IPS DF 4.7 (cell line): ENCODE data around the gene FNBP1.

Experiments used
- DNase-seq: peaks from one replicate; pipeline ENCODE4 v3.0.0-alpha.2; 2013; ENCODE audit warnings: low spot score; ENCODE audit errors: extremely low read depth

Gene FNBP1

GRCh38 chr9:130045725-130046450 is 2.9 kb upstream of the FNBP1 start:
- DNase-seq, result no peak

GRCh38 chr9:130043654-130044623 is 950 bp upstream of the FNBP1 start:
- no peak for DNase-seq

DNA sequence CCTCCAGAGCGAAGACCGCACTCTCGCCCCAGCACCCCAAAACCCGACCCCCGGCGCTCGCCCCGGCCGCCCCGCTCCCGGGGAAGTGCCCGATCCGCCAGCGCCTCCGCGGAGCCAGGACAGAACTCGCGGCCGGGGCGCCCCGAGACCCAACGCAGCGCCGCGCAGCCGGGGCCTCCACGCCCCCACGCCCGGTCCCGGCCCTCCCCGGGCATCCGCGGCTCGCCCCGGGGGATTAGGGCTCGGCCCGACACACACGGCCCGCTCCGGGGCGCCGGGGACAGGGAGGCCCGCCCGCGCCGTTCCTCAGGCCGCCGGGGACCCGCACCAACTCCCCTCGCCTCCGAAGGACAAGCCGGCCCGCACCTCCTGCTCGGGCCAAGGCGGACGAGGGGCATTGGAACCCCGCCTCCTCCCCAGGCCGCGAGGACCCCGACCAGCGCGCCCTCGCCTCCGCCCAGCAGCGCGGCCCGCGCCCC is 544 bp downstream of the FNBP1 start:
- DNase-seq, result no peak

DNA sequence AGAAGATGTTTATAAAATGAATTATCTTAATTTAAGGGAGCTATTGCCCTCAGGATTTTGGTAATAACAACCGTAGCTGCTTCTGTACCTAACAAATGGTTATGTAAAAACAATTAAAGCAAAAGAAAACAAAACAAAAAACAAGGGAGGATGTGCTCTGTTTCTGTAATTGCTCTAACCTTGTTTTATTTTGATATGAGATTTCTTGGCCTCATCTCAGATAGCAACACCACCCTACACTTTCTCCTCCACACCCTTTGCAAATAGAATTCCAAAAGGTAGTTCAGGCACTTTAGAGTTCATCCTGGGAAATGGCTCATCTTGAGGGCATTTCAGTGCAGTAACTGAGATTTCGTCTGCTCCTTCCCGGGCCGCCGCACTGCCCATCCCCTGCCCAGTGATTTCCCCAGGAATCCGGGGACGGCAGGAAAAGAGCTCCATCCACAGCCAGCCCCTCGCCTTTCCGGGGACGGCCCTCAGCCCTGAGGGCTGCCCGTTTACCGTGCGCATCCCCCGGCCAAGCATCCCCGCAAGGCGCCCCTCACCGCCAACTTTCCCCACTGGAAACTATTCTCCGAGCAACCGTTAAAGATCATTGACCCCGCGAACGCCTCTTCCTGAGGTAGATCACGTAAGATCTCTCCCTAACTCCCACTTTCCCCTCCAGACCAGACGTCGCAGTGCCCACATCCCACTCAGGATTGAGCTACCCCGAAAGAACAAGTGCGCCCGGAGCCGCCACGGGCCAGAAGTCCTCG is 1.2 kb downstream of the FNBP1 start:
- no peak for DNase-seq

- no peak for DNase-seq
Measured at GRCh38 chr9:130040984-130041647, 1.9 kb downstream of the FNBP1 start.

GRCh38 chr9:130039528-130040147 is 3.4 kb downstream of the FNBP1 start:
- no peak for DNase-seq

- DNase-seq, result no peak
Measured at GRCh38 chr9:130036099-130036498, 6.9 kb downstream of the FNBP1 start.

DNA sequence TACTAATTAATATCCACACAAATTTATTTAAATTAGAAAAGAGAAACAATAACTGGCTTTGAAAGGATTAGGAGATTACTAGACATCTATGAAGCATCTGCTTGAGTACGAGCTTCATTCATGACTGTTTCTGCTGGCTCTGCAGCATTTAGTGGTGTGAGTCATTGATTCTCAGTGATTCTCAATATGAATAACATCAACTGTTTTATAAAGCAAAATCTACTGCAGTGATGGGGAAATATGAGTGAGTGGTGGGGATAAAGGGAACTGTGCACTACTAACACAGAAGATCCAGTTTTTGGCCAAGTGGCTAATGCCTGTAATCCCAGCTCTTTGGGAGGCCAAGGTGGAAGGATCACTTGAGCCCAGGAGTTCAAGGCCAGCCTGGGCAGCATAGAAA is 8.4 kb downstream of the FNBP1 start:
- DNase-seq, result no peak

DNA sequence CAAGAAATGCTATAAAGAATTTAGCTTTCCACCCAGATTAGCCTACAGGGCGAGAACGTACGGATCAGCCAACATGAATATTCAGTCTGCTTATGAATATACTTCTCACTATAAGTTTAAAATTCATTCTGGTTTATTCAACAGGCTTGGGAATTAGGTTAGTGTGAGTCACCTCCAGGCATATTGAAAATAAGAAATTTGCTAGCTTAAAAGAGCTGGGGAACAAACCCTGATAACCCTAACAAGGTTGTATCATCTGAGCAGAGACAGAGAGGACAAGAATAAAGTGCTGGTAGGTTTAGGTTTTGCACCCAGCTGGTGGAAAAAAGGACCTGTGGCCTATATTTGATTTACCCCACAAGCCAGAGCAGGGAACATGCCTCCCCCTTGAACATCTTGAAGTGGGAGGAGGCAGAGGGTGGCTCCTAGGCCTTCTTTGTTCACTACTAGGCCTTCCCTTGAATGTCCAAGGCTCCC is 12.3 kb downstream of the FNBP1 start:
- no peak for DNase-seq

DNA sequence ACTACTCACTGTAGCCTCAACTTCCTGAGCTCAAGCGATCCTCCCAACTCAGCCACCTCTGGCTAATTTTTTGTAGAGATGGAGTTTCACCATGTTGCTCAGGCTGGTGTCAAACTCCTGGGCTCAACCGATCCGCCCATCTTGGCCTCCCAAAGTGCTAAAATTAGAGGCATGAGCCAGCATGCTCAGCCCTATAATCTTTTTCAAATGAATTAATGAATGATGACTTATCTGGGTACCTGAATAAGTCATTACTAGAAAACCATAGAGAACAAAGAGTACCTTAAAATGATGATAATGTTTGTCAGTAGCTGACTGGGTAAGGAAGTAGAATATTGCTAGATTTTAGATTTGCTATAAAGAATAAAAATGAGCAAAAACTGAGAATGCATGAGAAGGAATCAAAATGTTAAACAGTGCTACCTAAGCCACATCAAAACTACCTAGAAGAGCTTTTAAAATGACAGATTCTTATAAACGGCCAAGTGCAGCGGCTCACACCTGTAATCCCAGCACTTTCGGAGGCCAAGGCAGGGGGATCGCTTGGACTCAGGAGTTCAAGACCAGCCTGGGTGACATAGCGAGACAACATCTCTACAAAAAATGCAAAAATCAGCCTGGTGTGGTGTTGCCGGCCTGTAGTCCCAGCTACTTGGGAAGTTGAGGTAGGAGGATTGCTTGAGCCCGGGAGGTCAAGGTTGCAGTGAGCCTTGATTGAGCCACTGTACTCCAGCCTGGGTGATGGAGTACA is 13.6 kb downstream of the FNBP1 start:
- no peak for DNase-seq

- DNase-seq, result no peak
Measured at GRCh38 chr9:130028493-130029222, 14.3 kb downstream of the FNBP1 start.

GRCh38 chr9:130027533-130028365 is 15.2 kb downstream of the FNBP1 start:
- no peak for DNase-seq

DNA sequence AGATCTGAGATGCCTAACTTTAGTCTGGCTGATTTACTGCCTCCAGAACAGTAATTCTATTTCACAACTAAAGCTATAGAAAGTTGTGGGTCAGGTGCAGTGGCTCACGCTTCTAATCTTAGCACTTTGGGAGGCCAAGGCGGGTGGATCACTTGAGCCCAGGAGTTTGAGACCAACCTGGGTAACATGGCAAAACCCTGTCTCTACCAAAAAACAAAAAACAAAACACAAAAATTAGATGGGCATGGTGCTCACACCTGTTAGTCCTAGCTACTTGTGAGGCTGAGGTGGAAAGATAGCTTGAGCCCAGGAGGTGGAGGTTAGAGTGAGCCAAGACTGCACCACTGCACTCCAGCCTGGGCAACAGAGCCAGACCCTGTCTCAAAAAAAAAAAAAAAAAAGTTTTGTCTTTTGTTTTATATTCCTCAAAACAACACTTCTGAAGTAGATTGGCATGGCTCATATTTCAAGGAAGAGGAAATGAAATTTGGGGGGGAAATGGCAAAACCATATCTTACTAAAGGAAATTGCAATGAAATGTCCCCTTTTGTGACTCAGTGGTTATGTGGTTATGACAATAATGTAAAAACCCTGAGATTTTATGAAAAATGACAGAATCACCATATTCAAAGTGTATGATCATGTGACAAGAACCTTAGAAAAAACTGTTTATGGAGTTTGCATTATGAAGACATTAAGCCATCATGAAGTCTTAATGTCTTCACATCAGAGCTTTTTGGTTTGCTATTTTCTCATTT is 16.2 kb downstream of the FNBP1 start:
- DNase-seq, result no peak

DNA sequence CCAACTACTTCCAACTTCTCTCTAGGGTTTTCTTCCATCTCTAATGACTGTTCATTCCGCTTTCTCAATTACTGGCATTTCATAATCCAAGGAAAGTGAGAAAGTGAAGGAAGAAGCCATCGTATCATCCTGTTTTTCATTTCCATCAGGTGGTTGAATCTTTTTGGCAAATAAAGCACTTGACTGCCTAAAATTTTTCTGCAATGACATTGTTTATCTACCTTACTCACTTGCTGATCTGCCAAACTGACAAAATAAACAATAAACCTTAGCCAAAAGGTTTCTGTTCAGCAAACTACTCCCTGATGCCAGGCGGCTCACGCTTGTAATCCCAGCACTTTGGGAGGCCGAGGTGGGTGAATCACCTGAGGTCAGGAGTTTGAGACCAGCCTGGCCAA is 18.4 kb downstream of the FNBP1 start:
- DNase-seq, result no peak

DNA sequence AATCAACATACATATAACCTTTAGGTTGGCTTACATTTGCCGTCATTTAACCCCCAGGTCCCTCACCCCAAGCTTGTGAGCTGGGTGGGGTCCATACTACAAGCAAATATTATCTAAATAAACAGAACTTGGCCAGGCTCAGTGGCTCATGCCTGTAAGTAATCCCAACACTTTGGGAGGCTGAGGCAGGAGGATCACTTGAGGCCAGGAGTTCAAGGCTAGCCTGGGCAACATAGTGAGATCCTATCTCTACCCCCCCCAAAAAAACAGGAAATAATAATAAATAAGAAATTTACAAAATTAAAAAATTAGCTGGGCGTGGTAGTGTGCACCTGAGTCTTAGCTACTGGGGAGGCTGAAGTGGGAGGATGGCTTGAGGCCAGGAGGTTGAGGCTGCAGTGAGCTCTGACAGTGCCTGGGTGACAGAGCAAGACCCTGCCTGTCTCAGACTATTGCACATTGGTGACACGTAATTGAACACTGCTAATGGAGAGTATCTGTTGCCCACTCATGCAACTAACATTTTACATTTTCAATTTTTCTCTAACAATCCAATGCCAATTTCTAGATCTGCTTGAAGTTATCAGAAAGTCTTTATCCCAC is 18.9 kb downstream of the FNBP1 start:
- DNase-seq, result no peak

DNA sequence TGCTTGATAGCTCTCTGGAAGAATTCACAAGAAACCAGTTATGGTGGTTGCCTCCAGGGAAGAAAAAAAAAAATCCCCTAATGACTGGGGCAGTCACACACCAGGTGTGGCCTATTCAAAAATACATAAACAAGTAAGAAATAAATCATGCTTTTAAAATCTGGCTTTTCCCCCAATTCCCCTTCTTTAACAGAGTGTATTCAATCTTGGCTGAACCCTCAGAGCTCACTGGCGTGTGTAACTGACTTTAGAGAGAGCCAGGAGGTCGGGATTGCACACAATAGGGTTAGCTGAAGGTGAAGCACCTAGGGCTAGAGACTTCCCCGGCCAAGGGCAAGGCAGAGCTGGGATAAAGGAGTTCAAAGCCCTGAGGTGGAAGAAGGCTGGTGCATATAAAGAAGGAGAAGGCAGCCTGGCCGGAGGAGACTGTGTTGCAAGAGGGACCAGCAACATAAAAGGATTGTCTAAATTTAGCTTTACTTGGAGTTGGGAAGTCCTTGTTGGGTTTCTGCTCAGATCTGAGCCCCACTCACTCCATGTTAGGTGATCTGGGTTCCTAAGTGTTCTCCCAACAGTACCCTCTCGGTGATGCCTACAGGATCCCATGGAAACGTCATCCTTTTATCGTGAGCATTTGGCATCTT is 19.7 kb downstream of the FNBP1 start:
- no peak for DNase-seq
